Measurements from ENCODE around the gene PPM1D. TPM values are rescaled to one million over a fixed set of nuclear protein-coding genes. Genes with fewer than 3 reads are reported as not detected.
A peak's percentile ranks its signal among the peaks of the same experiment; 100 is the strongest.

PPM1D gene
- total and polyA plus RNA-seq, 2 of the 13 experiments (the other 11 are each of a cell fraction or from before 2014, with no cell fraction given): 8.0 to 26.2 TPM

DNA sequence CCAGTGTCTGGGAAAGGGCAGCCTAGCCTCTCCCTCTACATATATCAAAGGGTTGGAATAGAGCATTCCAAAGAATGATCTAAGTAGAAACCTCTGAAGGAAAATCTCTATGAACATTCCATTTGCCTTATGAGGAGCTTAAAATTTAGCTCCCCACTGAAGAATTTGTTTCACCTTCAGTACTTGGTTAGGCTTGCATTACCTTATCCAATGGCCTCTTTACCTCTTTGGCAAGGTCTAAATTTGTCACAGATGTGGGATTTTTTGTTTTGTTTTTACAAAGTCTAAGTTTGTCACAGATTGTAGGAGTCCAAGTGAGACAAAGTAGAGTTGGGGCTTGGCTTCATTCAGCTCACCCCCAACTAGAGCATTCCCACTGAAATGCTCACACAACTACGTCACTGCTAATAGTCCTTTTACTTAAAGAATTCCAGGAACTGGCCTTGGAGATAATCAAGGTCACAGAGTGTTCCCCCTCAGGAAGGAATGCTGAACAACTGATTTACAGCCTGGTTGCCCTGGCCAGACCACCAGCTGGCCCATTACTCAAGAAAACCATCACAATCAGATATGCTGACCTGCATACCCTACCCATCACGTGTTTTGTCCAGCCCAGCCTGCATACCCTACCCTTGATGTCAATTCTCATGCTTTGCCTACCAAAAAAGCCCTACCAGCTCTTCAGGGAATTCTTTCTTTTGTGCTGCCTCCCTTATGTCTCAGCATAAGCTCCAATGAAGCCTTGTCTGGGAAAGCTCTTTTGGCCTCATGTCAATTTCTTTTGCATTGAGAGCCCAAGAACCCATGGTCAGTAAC, 26.5 kb upstream of the PPM1D start:
- POLR2A ChIA-PET: interaction anchor here (1.3 to 1.6 kb wide), 2 partner anchors 14 to 26 kb away, joined by 3 to 4 read pairs; partner anchors contain the start of gene PPM1D

DNA sequence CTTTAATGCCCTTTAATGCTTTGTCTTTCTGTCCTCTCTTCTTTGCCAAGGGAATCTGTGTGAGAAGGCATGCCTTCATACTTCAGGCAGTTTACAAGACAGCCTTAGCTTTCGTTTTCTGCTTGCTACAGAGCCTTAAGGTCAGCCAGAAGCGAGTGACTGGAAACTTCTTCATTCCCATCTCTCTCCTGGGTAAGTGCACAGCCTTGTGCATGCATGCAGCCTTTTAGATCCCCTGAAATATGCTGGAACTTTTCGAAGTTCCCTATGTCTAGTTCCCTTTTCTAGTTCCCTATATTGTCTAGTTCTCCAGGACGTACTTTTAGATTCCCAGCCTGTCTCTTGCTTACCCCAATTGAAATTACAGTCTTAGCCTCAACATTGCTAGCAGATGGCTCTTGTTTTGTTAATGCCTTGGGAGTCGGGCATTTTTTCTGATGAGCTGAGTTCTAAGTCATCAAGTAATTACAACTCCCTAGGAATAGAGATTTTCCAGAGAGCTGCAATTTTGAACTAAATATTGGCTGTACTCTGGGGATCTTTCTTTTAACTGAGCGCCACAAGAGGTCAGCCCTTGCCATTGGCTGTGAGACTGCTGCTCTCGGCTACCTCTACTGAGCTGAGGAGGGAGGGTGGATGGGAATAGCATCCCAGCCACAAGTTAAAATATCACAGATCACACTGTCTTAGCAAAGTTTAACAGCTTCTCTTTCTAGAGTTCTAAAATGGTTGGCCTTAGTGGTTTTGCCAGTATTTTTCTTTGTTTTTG, 22.7 kb upstream of the PPM1D start:
- H3K27ac ChIP-seq (ENCODE audit: extremely low read length, insufficient read depth, low read length): peak overlapping the region; percentile 21
- H3K27me3 ChIP-seq (ENCODE audit: control insufficient read depth in 1 of 2, insufficient read depth in 2 of 2, low read length in 2 of 2): no peaks in the 10 kb centered on the region
- H3K9me3 ChIP-seq (ENCODE audit: low read length): no peaks in the 10 kb centered on the region
- H3K4me1 ChIP-seq (ENCODE audit: insufficient read depth, low read length): no peaks in the 10 kb centered on the region
- DNase-seq (ENCODE audit: low spot score) (peak; percentile 17), ATAC-seq (peak; percentile 95), FAIRE-seq (peak; percentile 90)
- no TSS peak for BruUV-seq (replicated peaks)
- H3K4me2 ChIP-seq (ENCODE audit: low read depth, low read length): peak overlapping the region; percentile 49
- in situ Hi-C loops (cut with HindIII; ENCODE audit: extremely low pct_ligation_motif_present, low pct_unique_long_range_greater_than_20kb) (no loop called here), intact Hi-C loops (cut with micrococcal nuclease; ENCODE audit: unreplicated experiment) (loop anchor here (1.0 kb wide), 1 partner anchor 61 kb away; no protein-coding TSS in a partner anchor)
- ChIA-PET POLR2A (interaction anchor here (1.0 to 2.5 kb wide), 2 partner anchors 18 to 22 kb away, joined by 3 to 10 read pairs; partner anchors contain the start of gene PPM1D), CTCF (ENCODE audit: low intra/inter-chr PET ratio, low total read pairs) (interaction anchor here (0.8 kb wide), 1 partner anchor 61 kb away, joined by 3 read pairs; no protein-coding TSS in a partner anchor)
- H2AFZ ChIP-seq (ENCODE audit: low read length): no peak overlapping the region
- peak overlapping the region; percentile 29 to 46 (median 39); a peak in 5 of 6 replicates for H3K4me3 ChIP-seq (replicated peaks in 1 of 3; ENCODE audit: insufficient read depth in 1 of 3, low read depth in 2 of 3, low read length in 3 of 3)
- H4K20me1 ChIP-seq (ENCODE audit: insufficient read depth, low read length): no peaks in the 10 kb centered on the region
- H3K79me2 ChIP-seq (ENCODE audit: insufficient read depth, low read length): no peaks in the 10 kb centered on the region
- H3K9ac ChIP-seq (ENCODE audit: insufficient read depth, low read depth, low read length): no peak overlapping the region
- 63% methylated on average over 7 of the region's 7 CpGs for WGBS (ENCODE audit: low lambda C conversion rate)
- no peaks in the 10 kb centered on the region for H3K36me3 ChIP-seq (replicated peaks in 1 of 2; ENCODE audit: control insufficient read depth in 1 of 2, insufficient read depth in 2 of 2, low read length in 2 of 2)
- no peak for TF ChIP-seq ISL2 (CRISPR knock-in tag; IDR thresholded peaks at IDR 0.05)
- 0 out of 2 replicates have a peak, but pooled peaks have one; percentile 64 for TF ChIP-seq ZNF335 (CRISPR knock-in tag; IDR thresholded peaks at IDR 0.05)
- TF ChIP-seq ZNF552 (CRISPR knock-in tag; IDR thresholded peaks at IDR 0.05; ENCODE audit: borderline replicate concordance): no peak
- TF ChIP-seq ZNF136 (CRISPR knock-in tag; IDR thresholded peaks at IDR 0.05; ENCODE audit: low read depth): no peak
- TF ChIP-seq, protein P1, sequence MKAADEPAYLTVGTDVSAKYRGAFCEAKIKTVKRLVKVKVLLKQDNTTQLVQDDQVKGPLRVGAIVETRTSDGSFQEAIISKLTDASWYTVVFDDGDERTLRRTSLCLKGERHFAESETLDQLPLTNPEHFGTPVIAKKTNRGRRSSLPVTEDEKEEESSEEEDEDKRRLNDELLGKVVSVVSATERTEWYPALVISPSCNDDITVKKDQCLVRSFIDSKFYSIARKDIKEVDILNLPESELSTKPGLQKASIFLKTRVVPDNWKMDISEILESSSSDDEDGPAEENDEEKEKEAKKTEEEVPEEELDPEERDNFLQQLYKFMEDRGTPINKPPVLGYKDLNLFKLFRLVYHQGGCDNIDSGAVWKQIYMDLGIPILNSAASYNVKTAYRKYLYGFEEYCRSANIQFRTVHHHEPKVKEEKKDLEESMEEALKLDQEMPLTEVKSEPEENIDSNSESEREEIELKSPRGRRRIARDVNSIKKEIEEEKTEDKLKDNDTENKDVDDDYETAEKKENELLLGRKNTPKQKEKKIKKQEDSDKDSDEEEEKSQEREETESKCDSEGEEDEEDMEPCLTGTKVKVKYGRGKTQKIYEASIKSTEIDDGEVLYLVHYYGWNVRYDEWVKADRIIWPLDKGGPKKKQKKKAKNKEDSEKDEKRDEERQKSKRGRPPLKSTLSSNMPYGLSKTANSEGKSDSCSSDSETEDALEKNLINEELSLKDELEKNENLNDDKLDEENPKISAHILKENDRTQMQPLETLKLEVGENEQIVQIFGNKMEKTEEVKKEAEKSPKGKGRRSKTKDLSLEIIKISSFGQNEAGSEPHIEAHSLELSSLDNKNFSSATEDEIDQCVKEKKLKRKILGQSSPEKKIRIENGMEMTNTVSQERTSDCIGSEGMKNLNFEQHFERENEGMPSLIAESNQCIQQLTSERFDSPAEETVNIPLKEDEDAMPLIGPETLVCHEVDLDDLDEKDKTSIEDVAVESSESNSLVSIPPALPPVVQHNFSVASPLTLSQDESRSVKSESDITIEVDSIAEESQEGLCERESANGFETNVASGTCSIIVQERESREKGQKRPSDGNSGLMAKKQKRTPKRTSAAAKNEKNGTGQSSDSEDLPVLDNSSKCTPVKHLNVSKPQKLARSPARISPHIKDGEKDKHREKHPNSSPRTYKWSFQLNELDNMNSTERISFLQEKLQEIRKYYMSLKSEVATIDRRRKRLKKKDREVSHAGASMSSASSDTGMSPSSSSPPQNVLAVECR (CRISPR knock-in tag; IDR thresholded peaks at IDR 0.05; ENCODE audit: borderline replicate concordance): no peak
- TF ChIP-seq, protein P2, sequence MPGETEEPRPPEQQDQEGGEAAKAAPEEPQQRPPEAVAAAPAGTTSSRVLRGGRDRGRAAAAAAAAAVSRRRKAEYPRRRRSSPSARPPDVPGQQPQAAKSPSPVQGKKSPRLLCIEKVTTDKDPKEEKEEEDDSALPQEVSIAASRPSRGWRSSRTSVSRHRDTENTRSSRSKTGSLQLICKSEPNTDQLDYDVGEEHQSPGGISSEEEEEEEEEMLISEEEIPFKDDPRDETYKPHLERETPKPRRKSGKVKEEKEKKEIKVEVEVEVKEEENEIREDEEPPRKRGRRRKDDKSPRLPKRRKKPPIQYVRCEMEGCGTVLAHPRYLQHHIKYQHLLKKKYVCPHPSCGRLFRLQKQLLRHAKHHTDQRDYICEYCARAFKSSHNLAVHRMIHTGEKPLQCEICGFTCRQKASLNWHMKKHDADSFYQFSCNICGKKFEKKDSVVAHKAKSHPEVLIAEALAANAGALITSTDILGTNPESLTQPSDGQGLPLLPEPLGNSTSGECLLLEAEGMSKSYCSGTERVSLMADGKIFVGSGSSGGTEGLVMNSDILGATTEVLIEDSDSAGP (CRISPR knock-in tag; IDR thresholded peaks at IDR 0.05; ENCODE audit: borderline replicate concordance): no peak

More for the DNA sequence above, 26.5 kb upstream of the PPM1D start:
- Histone ChIP-seq H3K4me1 (ENCODE audit: insufficient read depth, low read length) (no peaks in the 10 kb centered on the region), H3K4me2 (ENCODE audit: low read depth, low read length) (no peak overlapping the region), H2AFZ (ENCODE audit: low read length) (no peak overlapping the region), H3K9me3 (ENCODE audit: low read length) (no peaks in the 10 kb centered on the region), H3K4me3 (replicated peaks in 1 of 3; ENCODE audit: insufficient read depth in 1 of 3, low read depth in 2 of 3, low read length in 3 of 3) (no peak overlapping the region), H3K27me3 (ENCODE audit: control insufficient read depth in 1 of 2, insufficient read depth in 2 of 2, low read length in 2 of 2) (no peaks in the 10 kb centered on the region), H3K79me2 (ENCODE audit: insufficient read depth, low read length) (no peaks in the 10 kb centered on the region), H4K20me1 (ENCODE audit: insufficient read depth, low read length) (no peaks in the 10 kb centered on the region), H3K27ac (ENCODE audit: extremely low read length, insufficient read depth, low read length) (no peak overlapping the region), H3K9ac (ENCODE audit: insufficient read depth, low read depth, low read length) (no peak overlapping the region), H3K36me3 (replicated peaks in 1 of 2; ENCODE audit: control insufficient read depth in 1 of 2, insufficient read depth in 2 of 2, low read length in 2 of 2) (no peaks in the 10 kb centered on the region)
- 82% methylated on average over 2 of the region's 2 CpGs for WGBS (ENCODE audit: low lambda C conversion rate)
- peak; percentile 44 for FAIRE-seq
- no TSS peak for BruUV-seq (replicated peaks)
- DNase-seq (ENCODE audit: low spot score): peak; percentile 33
- CTCF ChIA-PET (ENCODE audit: low intra/inter-chr PET ratio, low total read pairs): no interaction called here
- intact Hi-C loops (cut with micrococcal nuclease; ENCODE audit: unreplicated experiment) (no loop called here), in situ Hi-C loops (cut with HindIII; ENCODE audit: extremely low pct_ligation_motif_present, low pct_unique_long_range_greater_than_20kb) (no loop called here)
- TF ChIP-seq KDM1A (CRISPR knock-in tag; IDR thresholded peaks at IDR 0.05): no peak
- TF ChIP-seq PRPF4 (IDR thresholded peaks at IDR 0.05; ENCODE audit: low read depth, low read length, poor library complexity, severe bottlenecking): no peak
- TF ChIP-seq SALL2 (CRISPR knock-in tag; IDR thresholded peaks at IDR 0.05): no peak
- TF ChIP-seq MEF2D (CRISPR knock-in tag; IDR thresholded peaks at IDR 0.05): no peak
- no peak for TF ChIP-seq HNF4A (CRISPR knock-in tag; IDR thresholded peaks at IDR 0.05)
- no peak for TF ChIP-seq ETV6 (CRISPR knock-in tag; conservative IDR thresholded peaks at IDR 0.05)
- TF ChIP-seq KLF6 (CRISPR knock-in tag; IDR thresholded peaks at IDR 0.05): no peak
- no peak for ATAC-seq

Measured in HepG2 (cell line).